Umbilical cord (tissue), 2 donors: ENCODE data around the gene PLSCR3. TPM values are rescaled to one million over a fixed set of nuclear protein-coding genes. Genes with fewer than 3 reads are reported as not detected.
A peak's percentile ranks its signal among the peaks of the same experiment; 100 is the strongest.

Experiments used
- DNase-seq: peaks from one replicate; pipeline ENCODE4 v3.0.0-alpha.2; 2015; ENCODE audit warnings: low spot score
- total RNA-seq: library from RNA; depleted of rRNA; stranded (reverse); fragments of >200 nt; gene quantifications from one replicate; pipeline ENCODE4 v1.2.3, GENCODE V29; 2014; ENCODE audit warnings: low replicate concordance; ENCODE audit not compliant: insufficient read depth

The PLSCR3 gene
- 21.9 TPM for total RNA-seq

DNA sequence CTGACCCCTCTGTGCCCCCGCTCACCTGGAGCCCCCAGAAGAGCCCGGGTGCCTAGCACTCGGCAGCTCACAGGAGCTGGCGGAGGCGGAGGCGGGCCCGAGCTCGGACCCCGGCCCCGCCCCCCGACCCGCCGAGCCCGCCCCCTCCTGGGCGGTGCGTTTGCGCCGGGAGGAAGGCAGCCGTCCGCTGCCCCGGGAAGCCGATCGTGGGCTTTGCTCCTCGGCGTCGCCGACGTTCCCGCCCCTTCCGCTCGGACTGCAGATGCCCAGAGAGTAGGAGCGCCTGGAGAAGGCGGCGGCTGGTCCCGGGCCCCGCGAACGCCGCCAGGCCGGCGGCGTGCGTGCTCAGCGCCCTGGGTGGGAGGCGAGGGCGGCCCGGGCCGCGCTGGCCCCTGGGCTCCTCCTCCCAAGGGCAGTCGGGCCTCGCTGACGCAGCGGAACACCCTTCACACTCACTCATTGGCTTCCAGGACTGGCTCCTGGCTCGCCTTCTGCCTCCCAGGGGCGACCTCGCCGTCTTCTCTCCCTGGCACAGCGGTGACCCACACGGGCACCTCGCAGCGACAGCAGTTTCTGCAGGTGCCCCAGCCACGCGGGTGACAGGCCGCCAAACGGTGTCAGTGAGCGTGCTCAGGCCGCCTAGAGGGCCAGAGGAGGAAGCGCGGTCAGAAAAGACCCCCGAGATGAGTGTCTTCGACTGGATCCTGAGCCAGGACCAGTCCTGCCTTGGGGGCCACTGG is at the start of gene PLSCR3:
Gene PLSCR3, minus strand, starts transcription at position 74 of the 740 bp plus-strand sequence. CDS start 415 bp downstream, outside the sequence.
- peak; percentile 91 for DNase-seq

GRCh38 chr17:7443499-7444485 is 49.5 kb upstream of the PLSCR3 start:
- DNase-seq, result no peak

DNA sequence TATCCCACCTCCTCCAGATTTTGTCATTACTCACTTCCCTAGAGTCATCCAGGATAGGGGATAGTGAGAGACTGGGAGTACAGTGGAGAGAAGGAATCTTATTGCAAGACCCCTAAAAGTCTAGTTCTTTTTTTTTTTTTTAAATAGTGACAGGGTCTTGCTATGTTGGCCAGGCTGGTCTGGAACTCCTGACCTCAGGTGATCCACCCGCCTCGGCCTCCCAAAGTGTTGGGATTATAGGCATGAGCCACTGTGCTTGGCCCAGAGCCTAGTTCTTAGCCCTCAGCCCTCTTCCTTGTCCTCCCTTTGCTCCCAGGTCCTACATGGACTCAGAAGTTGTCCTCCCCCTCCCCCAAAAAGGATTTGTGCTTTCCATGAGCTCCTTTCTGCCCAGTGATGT is 47.8 kb upstream of the PLSCR3 start:
- DNase-seq, result no peak

GRCh38 chr17:7441266-7441665 is 46.9 kb upstream of the PLSCR3 start:
- DNase-seq, result no peak

DNA sequence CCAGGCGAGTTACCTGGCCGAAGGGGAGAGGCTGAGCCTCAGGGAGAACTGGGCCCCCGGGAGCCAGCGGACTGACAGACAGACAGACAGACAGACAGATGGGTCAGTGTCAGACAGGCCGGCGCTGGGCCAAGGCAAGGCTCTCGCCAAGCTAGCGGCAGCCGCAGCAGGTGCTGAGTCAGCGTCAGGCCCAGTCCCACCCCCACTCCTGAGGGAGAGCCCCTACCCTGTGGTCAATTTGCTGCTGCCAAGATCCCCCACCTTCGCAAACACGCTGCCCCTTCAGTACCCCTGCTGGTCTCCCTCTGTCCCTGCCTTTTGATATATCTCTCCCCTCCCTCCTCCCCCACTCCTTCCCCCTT is 46.5 kb upstream of the PLSCR3 start:
- no peak for DNase-seq

DNA sequence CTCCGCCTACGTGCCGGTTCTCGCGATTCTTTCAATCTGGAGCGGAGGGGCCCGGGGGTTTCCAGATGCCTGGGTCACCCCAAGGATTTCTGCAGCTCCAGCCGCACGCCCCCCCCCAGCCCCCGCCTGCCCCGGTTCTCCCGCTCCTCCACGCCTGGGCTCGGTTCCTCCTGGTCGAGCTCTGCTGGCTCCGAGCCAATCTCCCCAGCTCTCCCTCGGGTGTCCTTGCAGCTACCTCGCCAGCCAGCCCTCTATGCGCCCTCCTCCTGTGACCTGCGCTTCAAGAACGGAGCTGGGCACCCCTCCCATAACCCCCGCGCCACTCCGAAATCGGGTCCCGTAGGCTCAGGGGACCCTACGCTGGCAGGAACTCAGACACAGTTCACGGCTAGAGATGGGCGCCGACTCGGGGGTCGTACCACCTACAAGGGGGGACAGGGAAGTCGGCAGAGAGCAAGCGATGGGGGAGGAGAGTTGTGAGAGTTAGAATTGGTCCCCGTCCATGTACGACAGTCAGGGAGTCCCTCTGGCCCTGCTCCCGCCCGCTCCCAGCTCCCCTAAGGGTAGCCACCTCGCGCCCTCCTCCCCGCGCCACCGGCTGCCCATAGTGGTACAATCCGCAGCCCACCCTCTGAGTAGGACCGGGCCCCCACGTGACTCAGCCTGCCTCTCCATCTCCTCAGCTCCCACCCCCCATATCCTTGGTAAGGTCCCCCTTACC is 45.9 kb upstream of the PLSCR3 start:
- peak; percentile 58 for DNase-seq

GRCh38 chr17:7439462-7440112 is 45.3 kb upstream of the PLSCR3 start, which contains the start of gene FGF11:
FGF11 (plus strand) TSS chr17:7439512; CDS start chr17:7439621, 109 bp downstream.
- no peak for DNase-seq

- DNase-seq, result no peak
Observed at GRCh38 chr17:7438656-7439460, 44.5 kb upstream of the PLSCR3 start.

- peak; percentile 77 for DNase-seq
Observed at GRCh38 chr17:7437950-7438614, 43.8 kb upstream of the PLSCR3 start.

DNA sequence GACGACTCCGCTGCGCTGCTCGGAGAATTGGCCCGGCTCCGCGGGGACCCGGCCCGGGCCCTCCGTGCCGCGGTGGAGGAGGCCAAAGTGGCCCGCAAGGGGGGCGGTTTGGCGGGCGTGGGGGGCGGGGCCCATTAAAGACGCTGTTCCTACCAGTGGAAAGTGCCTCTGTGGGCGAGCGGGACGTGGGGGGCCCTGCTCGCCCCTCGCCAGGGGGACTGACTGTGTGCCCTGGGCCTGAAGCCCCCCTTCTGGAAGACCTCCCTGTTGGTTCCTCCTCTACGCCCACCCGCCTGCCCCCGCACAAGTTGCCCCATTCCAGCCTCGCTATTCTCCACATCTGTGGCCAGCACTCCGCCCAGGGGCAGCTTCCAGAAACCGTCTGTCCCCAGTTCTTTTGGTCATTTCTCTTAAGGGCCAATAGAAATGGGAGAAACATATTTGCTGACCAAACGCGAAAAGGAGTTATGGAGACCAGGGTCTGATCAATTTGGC is 43.1 kb upstream of the PLSCR3 start:
- DNase-seq, result no peak

GRCh38 chr17:7436556-7437368 is 42.4 kb upstream of the PLSCR3 start:
- DNase-seq, result peak; percentile 78

DNA sequence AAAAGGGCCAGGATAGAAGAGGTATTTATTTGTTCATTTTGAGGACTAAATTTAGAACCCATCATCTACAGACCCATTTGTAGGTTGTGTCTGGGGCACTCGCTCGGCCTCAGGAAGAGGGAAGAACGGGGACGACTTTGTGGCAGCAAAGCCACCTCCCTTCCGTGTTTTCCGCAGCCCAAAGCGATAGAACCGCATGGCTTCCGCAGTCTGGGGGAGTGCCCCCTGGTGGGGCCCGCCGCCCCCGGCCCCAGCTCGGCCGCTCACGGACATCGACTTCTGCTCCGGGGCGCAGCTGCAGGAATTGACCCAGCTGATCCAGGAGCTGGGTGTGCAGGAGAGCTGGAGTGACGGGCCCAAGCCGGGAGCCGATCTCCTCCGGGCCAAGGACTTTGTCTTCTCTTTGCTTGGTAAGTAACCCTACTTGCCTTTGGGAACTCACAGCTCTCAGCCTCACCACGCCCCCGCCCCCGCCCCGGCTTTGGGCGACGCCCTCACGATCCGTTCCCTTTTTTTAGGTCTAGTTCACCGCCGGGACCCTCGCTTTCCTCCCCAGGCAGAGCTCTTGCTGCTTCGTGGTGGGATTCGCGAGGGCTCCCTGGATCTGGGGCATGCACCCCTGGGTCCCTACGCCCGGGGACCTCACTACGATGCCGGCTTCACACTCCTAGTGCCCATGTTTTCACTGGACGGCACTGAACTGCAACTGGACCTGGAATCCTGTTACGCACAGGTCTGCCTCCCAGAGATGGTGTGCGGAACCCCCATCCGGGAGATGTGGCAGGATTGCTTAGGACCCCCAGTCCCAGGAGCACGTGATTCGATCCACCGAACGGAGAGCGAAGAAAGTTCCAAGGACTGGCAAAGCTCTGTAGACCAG is 41.6 kb upstream of the PLSCR3 start:
- no peak for DNase-seq

- DNase-seq, result no peak
Observed at GRCh38 chr17:7432296-7432695, 38.0 kb upstream of the PLSCR3 start.

DNA sequence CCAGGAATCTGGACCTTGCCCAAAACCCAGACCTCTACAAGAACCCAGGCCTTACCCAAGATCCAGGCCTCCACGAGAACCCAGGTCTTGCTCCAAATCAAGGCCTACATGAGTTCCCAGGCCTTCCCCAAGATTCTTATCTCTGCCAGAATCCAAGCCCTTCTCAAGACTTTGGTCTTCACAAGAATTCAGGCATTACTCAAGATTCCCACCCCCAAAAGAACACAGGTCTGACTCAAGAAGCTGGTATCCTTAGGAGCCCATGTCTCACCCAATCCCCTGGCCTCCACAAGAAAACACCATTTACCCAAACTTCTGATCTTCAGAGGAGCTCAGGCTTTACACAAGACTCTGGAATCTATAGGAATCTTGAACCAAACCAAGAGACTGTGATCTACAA is 36.9 kb upstream of the PLSCR3 start:
- DNase-seq, result no peak

DNA sequence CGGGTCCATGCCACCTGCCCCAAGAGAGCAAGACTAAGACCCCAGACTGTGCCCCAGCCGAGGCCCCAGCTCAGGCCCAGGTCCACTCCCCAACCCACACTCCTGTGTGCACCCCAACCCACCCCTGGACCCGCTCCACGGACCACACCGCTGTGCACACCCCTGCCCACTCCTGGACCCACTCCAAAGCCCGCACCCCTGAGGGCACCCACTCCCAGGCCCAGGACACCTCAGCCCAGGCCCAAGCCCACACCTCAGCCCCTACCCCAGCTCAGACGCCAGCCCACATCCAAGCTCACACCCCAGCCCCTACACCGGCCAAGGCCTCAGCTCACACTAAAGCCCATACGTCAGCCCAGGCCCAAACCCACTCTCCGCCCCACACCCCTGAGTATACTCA is 35.4 kb upstream of the PLSCR3 start:
- DNase-seq, result no peak

GRCh38 chr17:7428557-7428956 is 34.2 kb upstream of the PLSCR3 start, which contains the start of gene SPEM3:
SPEM3 (plus strand) TSS chr17:7428857; CDS start chr17:7428903, 46 bp downstream.
- no peak for DNase-seq

DNA sequence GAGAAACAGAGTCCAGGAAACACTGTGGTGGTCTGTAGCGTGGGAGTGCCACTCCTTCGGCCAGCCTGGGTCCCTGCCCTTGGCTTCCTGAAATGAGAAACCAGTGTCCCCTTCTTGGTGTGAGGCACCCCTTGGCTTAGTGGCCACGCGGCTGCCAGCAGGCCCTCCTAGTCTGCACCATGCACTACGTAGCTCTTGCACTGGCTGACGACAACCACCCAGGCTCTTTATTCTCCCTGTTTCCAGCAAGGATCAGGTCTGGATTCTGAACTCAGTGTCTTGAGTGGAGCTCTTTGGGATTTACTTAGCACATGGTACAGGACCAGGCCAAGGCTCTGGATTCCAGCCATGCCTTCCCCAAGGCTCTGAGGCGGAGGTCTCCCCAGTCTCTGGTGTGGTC is 33.2 kb upstream of the PLSCR3 start:
- DNase-seq, result no peak
